H1 (cell line): Measurements from ENCODE around the gene LY6G5C. TPM values are rescaled to one million over a fixed set of nuclear protein-coding genes. Genes with fewer than 3 reads are reported as not detected.

Experiments used
- CTCF ChIA-PET: fragments of 300-600 bp; sonication (Branson Sonifier 250); formaldehyde crosslinking; loops from one replicate; lab custom pipeline; 2021; ENCODE audit not compliant: partially characterized antibody; lab: Charles Lee
- POLR2A ChIA-PET: fragments of 300-600 bp; sonication (Branson Sonifier 250); formaldehyde crosslinking; loops from one replicate; lab custom pipeline; 2021; ENCODE audit warnings: inconsistent platforms; ENCODE audit not compliant: partially characterized antibody; lab: Charles Lee
- DNase-seq, 2 experiments: peaks; one replicate each; pipeline versions ENCODE4 v3.0.0 to v3.0.0-alpha.2; 2010 to 2022; ENCODE audit warnings: low spot score in 2 of 2, low read depth in 1 of 2, mixed read lengths in 1 of 2
- FAIRE-seq: peaks from 2 replicates; lab custom pipeline; 2011; peaks lifted over from hg19 to GRCh38; lab: Jason Lieb, UNC
- H2AFZ ChIP-seq: 2 replicates; pipeline ENCODE4 v1.8.1; 2012; ENCODE audit warnings: low read length, inconsistent platforms
- H2AK5ac ChIP-seq: 2 replicates; pipeline ENCODE4 v1.6.1; 2013; ENCODE audit warnings: low read depth, low read length
- H2BK120ac ChIP-seq: replicated peaks from 2 replicates; pipeline ENCODE3; 2013; ENCODE audit warnings: low read depth, low read length, inconsistent platforms
- H2BK12ac ChIP-seq: 2 replicates; pipeline ENCODE4 v1.6.1; 2013; ENCODE audit warnings: low read depth, low read length
- H2BK15ac ChIP-seq: 2 replicates; pipeline ENCODE4 v1.6.1; 2013; ENCODE audit warnings: low read length
- H2BK20ac ChIP-seq: 2 replicates; pipeline ENCODE4 v1.6.1; 2013; ENCODE audit warnings: low read length
- H2BK5ac ChIP-seq: 2 replicates; pipeline ENCODE4 v1.6.1; 2013; ENCODE audit warnings: low read depth, low read length
- H3K14ac ChIP-seq: 2 replicates; pipeline ENCODE4 v1.6.1; 2013; ENCODE audit warnings: inconsistent platforms; ENCODE audit not compliant: insufficient read length
- H3K18ac ChIP-seq: 2 replicates; pipeline ENCODE4 v1.6.1; 2013; ENCODE audit warnings: low read length; ENCODE audit errors: extremely low read depth
- H3K23ac ChIP-seq: 2 replicates; pipeline ENCODE4 v1.6.1; 2013; ENCODE audit warnings: inconsistent platforms; ENCODE audit not compliant: insufficient read length
- H3K23me2 ChIP-seq: 2 replicates; pipeline ENCODE4 v1.6.1; 2013; ENCODE audit warnings: low read depth, low read length
- H3K27ac ChIP-seq: 2 replicates; pipeline ENCODE4 v1.6.1; 2011; ENCODE audit warnings: low read depth, low read length, inconsistent platforms
- H3K27me3 ChIP-seq, 4 experiments: replicated peaks in 1 of 4; 1 replicate in 1 of 4; 2 replicates in 3 of 4; pipeline versions ENCODE4 v1.6.1 to v1.8.1; 2011 to 2013; ENCODE audit warnings: low read length in 3 of 4, mild to moderate bottlenecking in 3 of 4, inconsistent platforms in 2 of 4, mixed read lengths in 2 of 4, moderate library complexity in 1 of 4; ENCODE audit not compliant: control insufficient read depth in 3 of 4, insufficient read depth in 3 of 4; ENCODE audit errors: extremely low read depth in 1 of 4
- H3K36me3 ChIP-seq, 4 experiments: 2 replicates each; pipeline versions ENCODE4 v1.6.1 to v1.8.1; 2011 to 2013; ENCODE audit warnings: mild to moderate bottlenecking in 4 of 4, low read length in 3 of 4, moderate library complexity in 2 of 4, control low read depth in 1 of 4, inconsistent platforms in 1 of 4; ENCODE audit not compliant: insufficient read depth in 4 of 4, control insufficient read depth in 2 of 4
- H3K4ac ChIP-seq: replicated peaks from 2 replicates; pipeline ENCODE3; 2013; ENCODE audit warnings: low read length, low read depth, mixed read lengths, inconsistent platforms; ENCODE audit not compliant: insufficient read length
- H3K4me1 ChIP-seq, 4 experiments: replicated peaks in 1 of 4; 1 replicate in 1 of 4; 2 replicates in 3 of 4; pipeline versions ENCODE4 v1.6.1 to v1.8.1; 2011 to 2013; ENCODE audit warnings: low read length in 3 of 4, inconsistent platforms in 2 of 4, mixed read lengths in 1 of 4; ENCODE audit not compliant: insufficient read depth in 4 of 4, control insufficient read depth in 3 of 4
- H3K4me2 ChIP-seq, 2 experiments: 2 replicates each; pipeline versions ENCODE4 v1.6.1 to v1.8.1; 2011 to 2013; ENCODE audit warnings: low read depth in 2 of 2, low read length in 2 of 2, control low read depth in 1 of 2, inconsistent platforms in 1 of 2, mild to moderate bottlenecking in 1 of 2; ENCODE audit not compliant: insufficient read depth in 1 of 2
- H3K4me3 ChIP-seq, 4 experiments: fragments of 200-600, 300-600 bp in 1 of 4; sonication (generic), shearing (Covaris generic), sonication (Bioruptor Twin) in 1 of 4; 2 replicates each; pipeline versions ENCODE4 v1.5.1 to v1.8.1; 2011 to 2016; ENCODE audit warnings: low read length in 4 of 4, low read depth in 3 of 4, control low read depth in 2 of 4, inconsistent platforms in 2 of 4, mild to moderate bottlenecking in 2 of 4, mixed read lengths in 1 of 4, moderate library complexity in 1 of 4; ENCODE audit not compliant: insufficient read depth in 2 of 4; ENCODE audit errors: extremely low read depth in 1 of 4
- H3K56ac ChIP-seq: replicated peaks from 2 replicates; pipeline ENCODE3; 2013; ENCODE audit warnings: low read depth, mild to moderate bottlenecking, mixed read lengths, low read length, inconsistent platforms; ENCODE audit not compliant: insufficient read length
- H3K79me1 ChIP-seq: 2 replicates; pipeline ENCODE4 v1.6.1; 2013; ENCODE audit warnings: low read depth, low read length, control low read depth
- H3K79me2 ChIP-seq, 2 experiments: 2 replicates each; pipeline versions ENCODE4 v1.6.1 to v1.8.1; 2012 to 2013; ENCODE audit warnings: low read length in 2 of 2, mild to moderate bottlenecking in 2 of 2, inconsistent platforms in 1 of 2; ENCODE audit not compliant: insufficient read depth in 2 of 2, control insufficient read depth in 1 of 2
- H3K9ac ChIP-seq, 4 experiments: replicated peaks in 1 of 4; 1 replicate in 1 of 4; 2 replicates in 3 of 4; pipeline versions ENCODE4 v1.6.1 to v1.8.1; 2011 to 2013; ENCODE audit warnings: low read depth in 3 of 4, low read length in 3 of 4, control low read depth in 2 of 4, mild to moderate bottlenecking in 2 of 4, moderate library complexity in 2 of 4, inconsistent platforms in 1 of 4; ENCODE audit errors: extremely low read depth in 1 of 4
- H3K9me3 ChIP-seq, 2 experiments: 2 replicates each; pipeline versions ENCODE4 v1.6.1 to v1.8.1; 2012 to 2013; ENCODE audit warnings: mild to moderate bottlenecking in 2 of 2, moderate library complexity in 2 of 2, control low read depth in 1 of 2, inconsistent platforms in 1 of 2, low read depth in 1 of 2, low read length in 1 of 2, mixed read lengths in 1 of 2; ENCODE audit not compliant: insufficient read depth in 2 of 2
- H4K20me1 ChIP-seq, 2 experiments: replicated peaks in 1 of 2; 2 replicates each; pipeline versions ENCODE3 to v1.8.1; 2011 to 2013; ENCODE audit warnings: inconsistent platforms in 2 of 2, low read length in 2 of 2, mild to moderate bottlenecking in 1 of 2; ENCODE audit not compliant: insufficient read depth in 2 of 2, control insufficient read depth in 1 of 2
- H4K5ac ChIP-seq: 2 replicates; pipeline ENCODE4 v1.6.1; 2013; ENCODE audit warnings: low read length, low read depth, mixed read lengths, inconsistent platforms; ENCODE audit not compliant: insufficient read length
- H4K8ac ChIP-seq: 2 replicates; pipeline ENCODE4 v1.8.0; 2013; ENCODE audit warnings: mild to moderate bottlenecking, moderate library complexity, low read length, inconsistent platforms; ENCODE audit not compliant: insufficient read depth; ENCODE audit errors: extremely low read depth
- H4K91ac ChIP-seq: replicated peaks from 2 replicates; pipeline ENCODE3; 2013; ENCODE audit warnings: low read length, mixed read lengths, inconsistent platforms; ENCODE audit not compliant: insufficient read length
- HDAC2 ChIP-seq, 2 experiments: fragments of 300-600 bp in 1 of 2; sonication (generic) in 1 of 2; IDR thresholded peaks; 2 replicates each; pipeline ENCODE4 v1.6.1; 2011 to 2012; ENCODE audit warnings: low read depth in 2 of 2, low read length in 2 of 2, mild to moderate bottlenecking in 2 of 2, moderate library complexity in 2 of 2, borderline replicate concordance in 1 of 2, inconsistent platforms in 1 of 2
- KDM1A ChIP-seq: fragments of 200-600, 300-600 bp; sonication (generic); IDR thresholded peaks from 2 replicates; pipeline ENCODE4 v1.7.1; 2016; ENCODE audit warnings: mild to moderate bottlenecking, low read length, borderline replicate concordance
- KDM5A ChIP-seq: fragments of 200-600 bp; IDR thresholded peaks from 2 replicates; pipeline ENCODE4 v1.7.1; 2012; ENCODE audit warnings: mild to moderate bottlenecking, low read length, inconsistent platforms, mixed read lengths
- NRF1 ChIP-seq: IDR thresholded peaks from 2 replicates; pipeline ENCODE4 v1.6.1; 2011; ENCODE audit warnings: mild to moderate bottlenecking, low read depth, low read length, improper control_type of control experiment
- PHF8 ChIP-seq: fragments of 200-600 bp; sonication (generic); conservative IDR thresholded peaks from 2 replicates; pipeline ENCODE4 v1.7.1; 2012; ENCODE audit warnings: low read depth, mild to moderate bottlenecking, inconsistent platforms, low read length, moderate library complexity
- RBBP5 ChIP-seq: IDR thresholded peaks from 2 replicates; pipeline ENCODE4 v1.7.1; 2012; ENCODE audit warnings: low read depth, mild to moderate bottlenecking, inconsistent platforms, low read length, moderate library complexity, borderline replicate concordance
- SRF ChIP-seq: IDR thresholded peaks from 2 replicates; pipeline ENCODE4 v1.6.1; 2011; ENCODE audit warnings: mild to moderate bottlenecking, low read depth, low read length, moderate library complexity
- YY1 ChIP-seq: IDR thresholded peaks from 2 replicates; pipeline ENCODE4 v1.6.1; 2011; ENCODE audit warnings: low read depth, mild to moderate bottlenecking, low read length
- WGBS, 2 experiments: shearing (Covaris generic) in 1 of 2; methylation state at CpG; one replicate each; pipeline versions ENCODE4 v1.1.6 to v1.1.7; 2013 to 2015; ENCODE audit warnings: low lambda C conversion rate in 2 of 2, mixed read lengths in 2 of 2, inconsistent platforms in 1 of 2, low coverage in 1 of 2, missing lambda C conversion rate in 1 of 2; ENCODE audit not compliant: insufficient replicate concordance in 2 of 2, insufficient coverage in 1 of 2, insufficient read length in 1 of 2; ENCODE audit errors: extremely low coverage in 1 of 2, missing lambda C conversion rate in 1 of 2; 5-methylcytosine and 5-hydroxymethylcytosine counted together
- polyA plus RNA-seq, 7 experiments: library from polyadenylated mRNA; depleted of rRNA in 3 of 7; stranded (reverse) in 5 of 7; unstranded in 2 of 7; fragments of >200 nt in 5 of 7; fragments of 200-250 nt in 2 of 7; gene quantifications; 1 replicate in 5 of 7; 2 replicates in 1 of 7; 4 replicates in 1 of 7; pipeline versions ENCODE4 v1.2.1 to v1.2.3, GENCODE V29; 2011 to 2013; ENCODE audit warnings: missing spikeins in 2 of 7, mixed read lengths in 2 of 7
- total RNA-seq: library from RNA; stranded (reverse); fragmentation: NEBNext Ultra II Directional; extraction: Animal tissue kit (Norgen Biotek cat#: 25700); gene quantifications from 2 replicates; pipeline ENCODE4 v1.2.1, GENCODE V29; 2021
- TF ChIP-seq, protein P1 (sequence below): IDR thresholded peaks from 2 replicates; pipeline ENCODE4 v1.6.1; 2012; ENCODE audit warnings: inconsistent platforms

LY6G5C gene
- total and polyA plus RNA-seq, 2 of the 8 experiments (the other 6 are each of a cell fraction or from before 2014, with no cell fraction given): 1.1 to 1.8 TPM

DNA sequence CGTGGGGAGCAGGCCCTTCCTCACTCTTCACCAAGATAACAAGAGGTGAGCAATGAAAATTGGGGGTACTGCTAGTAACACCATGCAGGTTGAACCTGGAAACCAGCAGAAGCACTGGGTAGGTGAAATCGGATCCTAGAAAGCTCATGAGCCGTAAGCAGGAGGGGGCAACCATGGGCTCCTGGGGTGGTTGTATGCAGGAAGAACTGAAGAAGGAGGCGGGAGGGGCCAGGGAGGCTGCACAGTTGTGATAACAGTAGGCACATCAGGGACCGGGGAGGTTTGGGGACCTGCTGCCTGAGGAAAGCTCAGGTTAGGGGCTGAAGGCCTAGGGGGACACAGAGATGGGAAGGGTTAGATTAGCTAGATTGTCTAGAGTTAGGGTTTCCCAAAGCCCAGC is 5.6 kb upstream of the LY6G5C start:
- H3K27me3 ChIP-seq: peaks cover 3 to 10% (median 10%) of the 10 kb centered on the region in 4 experiments; a peak in 6 of 7 replicates
- H3K4me2 ChIP-seq: no peak overlapping the region
- no peak overlapping the region for H3K23ac ChIP-seq
- H2AK5ac ChIP-seq: no peak overlapping the region
- FAIRE-seq (no peak), DNase-seq (no peak)
- H2BK20ac ChIP-seq: no peak overlapping the region
- H2BK120ac ChIP-seq: no peak overlapping the region
- no peak overlapping the region for H2AFZ ChIP-seq
- no peak overlapping the region for H2BK15ac ChIP-seq
- ChIA-PET POLR2A (interaction anchor here (1.2 to 1.5 kb wide), 2 partner anchors 54 to 166 kb away, joined by 3 to 4 read pairs; no protein-coding TSS in a partner anchor), CTCF (interaction anchor here (0.6 to 1.9 kb wide), 6 partner anchors 27 to 182 kb away, joined by 3 to 7 read pairs (median 4); partner anchors contain the start of gene LY6G6D)
- H3K27ac ChIP-seq: no peak overlapping the region
- peaks cover 0 to 5% (median 4%) of the 10 kb centered on the region in 4 experiments; a peak in 5 of 7 replicates for H3K4me1 ChIP-seq
- no peak overlapping the region for H3K14ac ChIP-seq
- peaks cover 2 to 23% (median 15%) of the 10 kb centered on the region in 4 experiments; a peak in 5 of 8 replicates for H3K36me3 ChIP-seq
- H3K56ac ChIP-seq: no peak overlapping the region
- no peaks in the 10 kb centered on the region for H3K79me1 ChIP-seq
- H3K9me3 ChIP-seq: no peaks in the 10 kb centered on the region
- no peak overlapping the region for H3K18ac ChIP-seq
- no peaks in the 10 kb centered on the region for H4K20me1 ChIP-seq
- H2BK5ac ChIP-seq: no peak overlapping the region
- no peak overlapping the region for H4K91ac ChIP-seq
- no peak overlapping the region for H3K9ac ChIP-seq
- 87% methylated on average over 5 of the region's 5 CpGs; no CpG with 5 or more reads in 1 of the 2 experiments for WGBS, 2 experiments
- H2BK12ac ChIP-seq: no peak overlapping the region
- H4K5ac ChIP-seq: no peak overlapping the region
- no peak overlapping the region for H3K4me3 ChIP-seq
- no peaks in the 10 kb centered on the region for H3K79me2 ChIP-seq
- H3K23me2 ChIP-seq: peaks cover 6% of the 10 kb centered on the region; the same call in 1 of the 2 replicates
- no peak for TF ChIP-seq KDM1A
- TF ChIP-seq KDM5A: no peak
- no peak for TF ChIP-seq HDAC2 (IDR thresholded peaks at IDR 0.05; ENCODE audit: borderline replicate concordance in 1 of 2, low read depth in 2 of 2, low read length in 2 of 2)
- TF ChIP-seq NRF1: no peak
- no peak for TF ChIP-seq SRF
- TF ChIP-seq, protein P1, sequence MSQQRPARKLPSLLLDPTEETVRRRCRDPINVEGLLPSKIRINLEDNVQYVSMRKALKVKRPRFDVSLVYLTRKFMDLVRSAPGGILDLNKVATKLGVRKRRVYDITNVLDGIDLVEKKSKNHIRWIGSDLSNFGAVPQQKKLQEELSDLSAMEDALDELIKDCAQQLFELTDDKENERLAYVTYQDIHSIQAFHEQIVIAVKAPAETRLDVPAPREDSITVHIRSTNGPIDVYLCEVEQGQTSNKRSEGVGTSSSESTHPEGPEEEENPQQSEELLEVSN: no peak
- TF ChIP-seq RBBP5: no peak
- no peak for TF ChIP-seq YY1
- no peak for TF ChIP-seq PHF8
- H3K4ac ChIP-seq: no peak overlapping the region
- H4K8ac ChIP-seq: no peak overlapping the region
